Measurements from ENCODE around the gene ASPDH.

DNA sequence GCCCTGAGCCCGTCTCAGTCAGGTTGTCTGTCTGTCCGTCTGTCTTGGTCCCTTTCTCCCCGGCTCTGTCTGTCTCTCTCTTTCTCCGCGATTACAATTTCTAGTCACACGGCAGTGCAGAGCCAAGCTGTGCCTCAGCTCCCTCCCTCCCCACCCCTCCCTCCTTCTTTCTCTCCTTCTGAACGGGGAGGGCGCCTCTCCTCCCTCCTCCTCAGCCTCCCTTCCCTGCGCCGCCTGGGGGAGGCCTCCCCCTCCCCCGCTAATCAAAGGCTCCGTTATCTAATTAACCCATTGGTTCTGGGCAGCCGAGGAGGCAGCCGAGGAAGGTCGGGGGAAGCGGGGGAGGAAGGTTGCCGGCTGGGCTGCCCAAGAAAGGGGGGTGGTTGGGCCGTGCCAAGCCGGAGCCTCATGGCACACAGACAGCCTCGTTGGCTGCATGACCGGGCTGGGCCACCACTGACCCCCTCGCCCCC, 38.0 kb upstream of the ASPDH start:
- TF ChIP-seq EZH2 (IDR thresholded peaks at IDR 0.05; ENCODE audit: insufficient read depth, low read length), result peak; percentile 27
- TF ChIP-seq, protein P1, sequence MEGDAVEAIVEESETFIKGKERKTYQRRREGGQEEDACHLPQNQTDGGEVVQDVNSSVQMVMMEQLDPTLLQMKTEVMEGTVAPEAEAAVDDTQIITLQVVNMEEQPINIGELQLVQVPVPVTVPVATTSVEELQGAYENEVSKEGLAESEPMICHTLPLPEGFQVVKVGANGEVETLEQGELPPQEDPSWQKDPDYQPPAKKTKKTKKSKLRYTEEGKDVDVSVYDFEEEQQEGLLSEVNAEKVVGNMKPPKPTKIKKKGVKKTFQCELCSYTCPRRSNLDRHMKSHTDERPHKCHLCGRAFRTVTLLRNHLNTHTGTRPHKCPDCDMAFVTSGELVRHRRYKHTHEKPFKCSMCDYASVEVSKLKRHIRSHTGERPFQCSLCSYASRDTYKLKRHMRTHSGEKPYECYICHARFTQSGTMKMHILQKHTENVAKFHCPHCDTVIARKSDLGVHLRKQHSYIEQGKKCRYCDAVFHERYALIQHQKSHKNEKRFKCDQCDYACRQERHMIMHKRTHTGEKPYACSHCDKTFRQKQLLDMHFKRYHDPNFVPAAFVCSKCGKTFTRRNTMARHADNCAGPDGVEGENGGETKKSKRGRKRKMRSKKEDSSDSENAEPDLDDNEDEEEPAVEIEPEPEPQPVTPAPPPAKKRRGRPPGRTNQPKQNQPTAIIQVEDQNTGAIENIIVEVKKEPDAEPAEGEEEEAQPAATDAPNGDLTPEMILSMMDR (IDR thresholded peaks at IDR 0.05; ENCODE audit: insufficient read depth, low read depth, low read length), result no peak

Measured in astrocyte (in vitro differentiated cells and primary cell).